DMS53 treated with DMSO at 0.1 percent for 48 hours (cell line): ENCODE data around the gene EZR.
"Not testable (repeated sequence)": the region's sequence is repeated elsewhere in the genome, so short reads cannot be mapped to it uniquely, and the experiment has no call there.

ENCODE experiments used
- DNase-seq: peaks from one replicate; lab custom pipeline; 2025; ENCODE audit not compliant: unreplicated experiment; lab: John Stamatoyannopoulos, UW

Gene EZR

DNA sequence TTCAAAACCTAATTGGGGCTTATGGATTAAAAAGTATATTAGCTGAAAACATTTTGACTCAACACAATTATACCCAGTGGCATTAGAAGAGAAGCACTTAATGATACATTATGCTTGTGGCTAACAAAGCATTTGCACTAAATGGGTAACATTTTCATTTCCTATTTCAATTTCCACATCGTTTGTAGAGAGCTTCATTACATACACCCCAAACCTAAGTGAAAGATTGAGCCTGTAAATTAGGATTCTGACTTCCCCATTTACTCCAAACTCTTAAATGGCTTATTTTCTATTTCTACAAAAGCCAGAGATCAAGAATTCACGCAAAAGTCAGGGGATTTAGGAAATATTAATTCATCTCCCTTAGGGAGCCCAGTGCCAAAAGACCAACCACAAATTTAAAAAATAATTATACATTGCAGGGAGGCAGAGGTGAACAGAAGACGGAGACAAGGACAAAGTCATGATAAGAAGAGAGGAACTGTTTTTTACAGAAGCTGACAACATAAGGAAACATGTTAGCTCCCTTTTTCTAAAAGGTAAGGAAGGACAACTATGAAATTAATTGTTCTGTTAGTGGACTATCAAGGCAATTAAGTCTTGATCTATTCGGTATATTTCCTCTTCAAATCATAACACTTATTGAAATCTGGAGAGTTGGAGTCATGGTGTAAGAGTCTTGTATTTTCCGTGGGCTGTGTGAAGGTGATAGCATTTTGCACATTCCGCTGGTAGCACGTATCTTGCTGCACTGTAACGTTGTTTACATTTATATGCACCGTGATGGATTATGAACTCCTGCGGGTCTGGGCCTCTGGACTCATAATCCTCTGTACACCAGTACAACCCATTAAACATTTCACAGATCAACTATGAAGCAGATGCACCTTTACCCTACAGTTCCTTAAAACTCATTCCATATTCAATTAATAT, 24.8 kb upstream of the EZR start:
- DNase-seq: no peak

DNA sequence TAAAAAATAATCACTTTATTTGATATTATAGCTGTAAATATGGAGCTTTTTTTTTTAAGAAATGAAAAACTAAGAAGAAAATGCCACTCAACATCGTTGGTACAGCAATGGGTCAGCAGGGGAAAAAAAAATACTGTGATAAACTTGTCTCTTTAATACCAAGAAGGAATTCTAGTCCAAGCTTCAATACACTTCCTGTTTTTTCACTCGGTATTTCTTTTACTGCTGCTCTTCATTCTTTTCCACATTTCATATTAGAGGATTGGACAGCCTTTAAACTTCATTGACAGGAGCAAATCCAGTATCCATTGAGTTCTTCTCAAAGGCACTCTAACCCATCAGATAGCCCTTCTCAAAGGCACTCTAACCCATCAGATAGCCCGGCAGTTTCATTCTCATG, 22.2 kb upstream of the EZR start:
- no peak for DNase-seq

- no peak for DNase-seq
These were observed 21.3 kb upstream of the EZR start for GRCh38 chr6:158840465-158840864.

DNA sequence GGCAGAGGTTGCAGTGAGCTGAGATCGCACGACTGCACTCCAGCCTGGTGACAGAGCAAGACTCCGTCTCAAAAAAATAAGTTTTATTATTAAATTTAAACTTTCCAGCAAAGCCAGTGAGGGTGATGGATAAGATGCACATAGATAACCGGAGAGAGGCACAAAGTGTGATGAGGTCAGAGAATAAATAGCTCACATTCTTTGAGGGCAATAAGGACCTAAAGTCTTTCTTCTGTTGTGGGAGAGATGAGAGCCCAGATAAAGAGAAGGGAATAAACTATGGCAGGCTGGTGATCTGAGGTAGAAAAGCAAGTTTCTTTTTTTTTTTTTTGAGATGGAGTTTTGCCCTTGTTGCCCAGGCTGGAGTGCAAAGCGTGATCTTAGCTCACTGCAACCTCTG, 20.6 kb upstream of the EZR start:
- no peak for DNase-seq

- DNase-seq: not testable (repeated sequence)
These were observed 19.6 kb upstream of the EZR start for GRCh38 chr6:158838790-158839189.

GRCh38 chr6:158837684-158838625, 18.8 kb upstream of the EZR start:
- DNase-seq: no peak

DNA sequence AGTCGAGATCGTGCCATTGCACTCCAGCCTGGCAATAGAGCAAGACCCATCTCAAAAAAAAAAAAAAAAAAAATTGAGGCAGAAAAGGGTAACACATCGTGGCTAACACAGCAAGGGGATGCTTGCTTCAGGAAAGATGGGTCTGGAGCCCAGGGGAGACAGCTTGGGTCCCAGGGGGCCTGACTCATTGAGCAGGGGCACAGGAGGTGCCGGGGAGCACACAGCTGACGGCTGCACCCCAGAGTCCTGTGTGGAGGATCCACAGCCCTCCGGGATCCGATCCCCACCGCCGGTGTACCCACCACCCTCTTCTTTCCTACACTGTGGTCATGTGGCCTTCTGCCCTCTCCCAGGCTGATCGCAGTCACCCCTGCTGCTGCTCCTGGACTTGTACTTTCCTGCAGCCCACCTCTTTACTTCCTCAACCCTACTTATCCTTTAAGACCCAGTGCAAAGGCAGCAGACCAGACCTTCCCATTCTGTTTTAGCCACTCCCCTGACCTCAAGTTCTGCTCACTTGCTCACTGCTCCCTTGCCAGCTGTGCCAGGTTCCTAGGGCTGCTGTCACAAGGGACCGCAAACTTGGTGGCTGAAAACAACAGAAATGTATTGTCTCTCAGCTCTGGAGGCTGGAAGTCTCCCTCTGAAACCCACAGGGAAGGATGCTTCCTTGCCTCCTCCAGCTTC, 17.6 kb upstream of the EZR start:
- no peak for DNase-seq

DNA sequence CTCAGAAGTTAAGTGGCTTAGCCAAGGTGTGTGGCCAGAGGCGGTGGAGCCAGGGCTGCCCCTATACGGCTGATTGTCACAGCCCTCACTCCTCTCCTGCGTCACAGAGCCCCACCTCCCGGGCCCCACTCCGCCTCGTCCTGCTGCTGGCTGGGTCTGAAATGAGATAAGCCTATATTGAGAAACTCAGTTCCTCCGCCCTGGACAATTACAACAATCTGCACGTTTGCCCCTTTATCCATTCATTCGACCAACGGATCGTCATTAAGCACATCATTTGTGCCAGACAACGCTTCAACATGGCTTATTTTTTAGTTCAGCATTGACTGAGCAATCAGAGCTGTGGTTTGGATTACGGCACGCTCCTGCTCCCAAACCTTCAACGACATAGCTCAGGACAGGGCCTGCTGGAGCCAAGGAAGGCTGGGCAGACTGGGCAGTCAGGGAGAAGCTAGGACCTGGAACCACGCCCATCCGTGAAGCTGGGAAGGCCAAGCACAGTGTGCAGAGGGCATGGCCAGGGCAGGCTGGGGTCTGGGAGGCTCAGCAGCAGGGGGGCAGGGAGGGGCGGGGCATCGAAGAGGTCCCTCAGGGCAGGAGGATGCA, 16.6 kb upstream of the EZR start:
- DNase-seq: no peak

GRCh38 chr6:158834675-158835385, 15.7 kb upstream of the EZR start:
- DNase-seq: no peak

GRCh38 chr6:158832807-158833206, 13.6 kb upstream of the EZR start:
- not testable (repeated sequence) for DNase-seq

GRCh38 chr6:158832026-158832425, 12.9 kb upstream of the EZR start:
- DNase-seq: no peak

- no peak for DNase-seq
These were observed 12.4 kb upstream of the EZR start for GRCh38 chr6:158831571-158831970.

- DNase-seq: no peak
These were observed 11.6 kb upstream of the EZR start for GRCh38 chr6:158830736-158831135.

DNA sequence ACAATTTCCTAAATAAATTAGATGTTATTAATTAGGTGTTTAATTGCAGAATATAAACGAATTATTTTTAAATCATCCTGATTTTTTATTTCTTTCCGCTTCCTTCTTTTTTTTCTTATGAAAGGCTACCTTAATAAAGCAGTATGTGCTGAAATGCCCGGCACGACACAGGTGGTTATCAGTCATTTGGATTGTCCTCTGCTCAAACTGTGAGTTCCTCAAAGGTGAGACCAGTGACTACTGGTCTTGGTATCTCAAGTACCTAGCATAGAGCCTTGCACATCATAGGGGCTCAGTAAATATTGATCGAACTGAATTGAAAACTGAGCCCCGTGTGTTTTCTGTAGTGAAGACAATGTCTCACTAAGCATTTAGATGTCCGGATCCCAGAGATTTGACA, 9.6 kb upstream of the EZR start:
- no peak for DNase-seq

GRCh38 chr6:158826819-158827501, 7.8 kb upstream of the EZR start:
- DNase-seq: no peak

- DNase-seq: no peak
These were observed 6.8 kb upstream of the EZR start for GRCh38 chr6:158825951-158826306.

GRCh38 chr6:158825038-158825950, 6.1 kb upstream of the EZR start:
- DNase-seq: no peak

GRCh38 chr6:158823616-158824015, 4.4 kb upstream of the EZR start:
- DNase-seq: not testable (repeated sequence)
